Urinary bladder (tissue), 4 donors: Measurements from ENCODE around the gene TMEM248. TPM values are rescaled to one million over a fixed set of nuclear protein-coding genes. Genes with fewer than 3 reads are reported as not detected.
"Not testable (repeated sequence)": the region's sequence is repeated elsewhere in the genome, so short reads cannot be mapped to it uniquely, and the experiment has no call there.

Experiments used
- DNase-seq: peaks from one replicate; pipeline ENCODE4 v3.0.0-alpha.2; 2015; ENCODE audit errors: extremely low spot score
- H3K27ac ChIP-seq: one replicate; pipeline ENCODE4 v1.5.1; 2013; ENCODE audit warnings: low read depth, mild to moderate bottlenecking, moderate library complexity
- H3K36me3 ChIP-seq: one replicate; pipeline ENCODE4 v1.6.1; 2013; ENCODE audit warnings: mild to moderate bottlenecking, moderate library complexity; ENCODE audit not compliant: insufficient read depth
- H3K4me1 ChIP-seq: one replicate; pipeline ENCODE4 v1.6.1; 2013; ENCODE audit warnings: mild to moderate bottlenecking, moderate library complexity; ENCODE audit not compliant: insufficient read depth
- H3K4me3 ChIP-seq: one replicate; pipeline ENCODE4 v1.5.1; 2013; ENCODE audit warnings: low read depth, low read length
- WGBS: extraction: QIAGEN DNeasy Blood & Tissue Kit; methylation state at CpG from one replicate; pipeline ENCODE4 v1.1.7; 2013; 5-methylcytosine and 5-hydroxymethylcytosine counted together
- polyA plus RNA-seq: library from polyadenylated mRNA; stranded (reverse); fragments of 200-250 nt; gene quantifications from one replicate; pipeline ENCODE4 v1.2.3, GENCODE V29; 2013
- total RNA-seq: library from RNA; depleted of rRNA; stranded (reverse); fragments of >200 nt; gene quantifications from one replicate; pipeline ENCODE4 v1.2.3, GENCODE V29; 2014
- donor health status: healthy with polysubstance abuse.
- donor health status: healthy.

The TMEM248 gene
- total and polyA plus RNA-seq, 2 donors = 57.8 to 82.1 TPM

- no peak overlapping the region for H3K4me3 ChIP-seq
- peaks cover 2% of the 10 kb centered on the region for H3K36me3 ChIP-seq
- no peak overlapping the region for H3K27ac ChIP-seq
- DNase-seq = no peak
- H3K4me1 ChIP-seq = no peaks in the 10 kb centered on the region
- WGBS = 61% methylated on average over 2 of the region's 2 CpGs
Measured at GRCh38 chr7:66946545-66946944, 25.5 kb downstream of the TMEM248 start.

DNA sequence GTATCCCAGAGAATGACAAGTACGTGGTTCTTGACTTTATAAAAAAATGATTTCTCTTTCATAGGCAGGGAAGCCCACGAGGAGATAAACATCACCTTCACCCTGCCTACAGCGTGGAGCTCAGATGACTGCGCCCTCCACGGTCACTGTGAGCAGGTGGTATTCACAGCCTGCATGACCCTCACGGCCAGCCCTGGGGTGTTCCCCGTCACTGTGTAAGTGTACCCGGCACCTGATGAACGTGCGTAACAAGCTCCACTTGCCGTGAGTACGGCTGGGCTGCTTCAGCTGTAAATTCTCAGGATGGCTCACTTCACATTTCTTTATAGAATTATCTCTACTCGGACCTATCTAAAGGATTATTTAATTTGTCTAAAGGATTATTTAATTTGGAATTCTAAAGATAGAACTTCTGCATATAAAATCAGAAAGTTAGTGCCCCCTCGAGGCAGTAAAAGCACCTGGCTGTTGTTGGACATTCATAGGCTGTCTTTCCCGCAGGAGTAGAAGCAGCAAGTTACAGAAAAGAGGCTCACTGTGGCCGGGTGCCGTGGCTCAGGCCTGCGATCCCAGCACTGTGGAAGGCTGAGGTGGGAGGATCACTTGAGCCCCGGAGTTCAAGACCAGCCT is 27.6 kb downstream of the TMEM248 start:
- Histone ChIP-seq H3K27ac (no peak overlapping the region), H3K4me1 (no peaks in the 10 kb centered on the region), H3K36me3 (peaks cover 2% of the 10 kb centered on the region), H3K4me3 (no peak overlapping the region)
- no peak for DNase-seq
- WGBS = 90% methylated on average over 19 of the region's 19 CpGs

DNA sequence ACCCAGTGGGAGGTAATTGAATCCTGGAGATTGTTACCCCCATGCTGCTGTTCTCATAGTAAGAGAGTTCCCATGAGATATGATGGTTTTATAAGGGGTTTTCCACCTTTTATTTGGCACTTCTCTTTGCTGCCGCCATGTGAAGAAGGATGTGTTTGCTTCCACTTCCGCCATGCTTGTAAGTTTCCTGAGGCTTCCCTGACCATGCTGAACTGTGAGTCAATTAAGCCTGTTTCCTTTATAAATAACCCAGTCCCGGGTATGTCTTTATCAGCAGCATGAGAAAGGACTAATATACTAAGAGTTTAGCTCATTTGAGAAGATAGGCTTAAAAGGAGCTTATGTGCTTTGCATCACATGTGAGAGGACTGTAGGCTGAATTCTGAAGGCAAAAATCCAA is 29.3 kb downstream of the TMEM248 start:
- no peak for DNase-seq
- Histone ChIP-seq H3K4me1 (no peaks in the 10 kb centered on the region), H3K27ac (no peak overlapping the region), H3K36me3 (peaks cover 5% of the 10 kb centered on the region), H3K4me3 (no peak overlapping the region)
- WGBS = 80% methylated on average over 3 of the region's 3 CpGs

- 93% methylated on average over 8 of the region's 8 CpGs for WGBS
- no peak overlapping the region for H3K4me3 ChIP-seq
- DNase-seq = no peak
- no peak overlapping the region for H3K27ac ChIP-seq
- H3K4me1 ChIP-seq = no peaks in the 10 kb centered on the region
- H3K36me3 ChIP-seq = peaks cover 5% of the 10 kb centered on the region
Measured at GRCh38 chr7:66950763-66951162, 29.7 kb downstream of the TMEM248 start.

GRCh38 chr7:66952343-66953043 is 31.5 kb downstream of the TMEM248 start:
- WGBS = 80% methylated on average over 11 of the region's 11 CpGs
- no peak for DNase-seq
- Histone ChIP-seq H3K4me1 (no peaks in the 10 kb centered on the region), H3K36me3 (peaks cover 5% of the 10 kb centered on the region), H3K4me3 (no peak overlapping the region), H3K27ac (no peak overlapping the region)

DNA sequence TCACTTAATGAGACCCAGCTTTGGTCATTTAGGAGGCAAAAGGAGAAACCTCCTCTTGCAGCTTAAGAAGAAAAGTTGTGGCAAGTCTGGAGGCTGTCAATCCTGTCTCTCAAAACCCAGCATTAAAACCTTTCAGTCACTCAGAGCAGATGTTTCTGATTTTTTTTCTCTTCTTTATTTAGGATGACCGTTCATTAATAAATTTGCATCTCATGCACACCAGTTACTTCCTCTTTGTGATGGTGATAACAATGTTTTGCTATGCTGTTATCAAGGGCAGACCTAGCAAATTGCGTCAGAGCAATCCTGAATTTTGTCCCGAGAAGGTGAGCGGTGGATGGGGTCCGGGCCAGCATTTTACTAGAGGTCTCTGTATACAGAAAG is 32.0 kb downstream of the TMEM248 start:
- 89% methylated on average over 5 of the region's 5 CpGs for WGBS
- H3K36me3 ChIP-seq = peaks cover 5% of the 10 kb centered on the region
- no peak overlapping the region for H3K4me3 ChIP-seq

GRCh38 chr7:66957595-66958290 is 36.7 kb downstream of the TMEM248 start:
- peaks cover 3% of the 10 kb centered on the region for H3K36me3 ChIP-seq
- H3K4me3 ChIP-seq = no peak overlapping the region
- no peak for DNase-seq
- no peak overlapping the region for H3K27ac ChIP-seq
- 88% methylated on average over 13 of the region's 13 CpGs for WGBS
- no peaks in the 10 kb centered on the region for H3K4me1 ChIP-seq

More for the DNA sequence above, 32.0 kb downstream of the TMEM248 start:
- DNase-seq = no peak
- H3K27ac ChIP-seq = no peak overlapping the region
- no peaks in the 10 kb centered on the region for H3K4me1 ChIP-seq

DNA sequence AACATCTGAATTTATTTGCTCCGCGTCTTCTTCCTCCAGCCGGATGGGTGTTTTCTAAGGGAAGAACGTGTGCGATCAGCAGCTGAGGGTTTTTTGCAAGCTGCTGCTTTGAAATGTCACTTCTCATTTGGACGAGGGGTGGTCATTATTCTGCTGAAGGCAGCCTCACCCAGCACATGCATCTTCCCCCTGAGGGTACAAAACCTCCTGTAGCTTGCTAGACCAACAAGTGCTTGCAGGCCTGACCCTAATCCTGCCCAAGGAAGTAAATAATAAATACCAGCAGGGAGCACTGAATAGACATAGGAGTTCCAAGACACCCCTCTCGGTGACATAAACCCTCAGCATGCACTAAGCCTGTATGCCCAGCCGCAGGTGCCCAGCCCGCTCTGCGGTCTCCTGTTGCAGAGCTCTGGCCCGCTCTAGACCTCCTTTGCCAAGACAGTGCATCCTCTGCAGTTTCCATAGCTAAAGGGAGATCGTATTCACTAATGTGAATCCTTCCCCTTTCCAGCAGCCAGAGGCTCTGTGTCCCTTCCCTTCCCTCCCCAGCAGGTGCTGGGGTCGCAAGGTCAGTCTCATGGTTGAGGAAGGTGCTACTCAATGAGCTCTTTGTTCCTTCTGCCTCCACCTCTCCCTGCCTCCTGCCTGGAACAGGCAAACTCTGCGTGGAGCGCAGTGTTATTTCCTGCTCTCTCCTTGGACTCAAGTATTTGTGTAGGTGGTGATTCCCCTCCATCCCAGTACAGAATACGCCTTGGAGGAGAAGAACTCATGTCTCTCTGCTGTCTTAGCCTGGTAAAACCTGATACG is 37.7 kb downstream of the TMEM248 start:
- DNase-seq = no peak
- H3K4me3 ChIP-seq = no peak overlapping the region
- 92% methylated on average over 17 of the region's 17 CpGs for WGBS
- no peaks in the 10 kb centered on the region for H3K4me1 ChIP-seq
- no peak overlapping the region for H3K27ac ChIP-seq
- peaks cover 3% of the 10 kb centered on the region for H3K36me3 ChIP-seq

DNA sequence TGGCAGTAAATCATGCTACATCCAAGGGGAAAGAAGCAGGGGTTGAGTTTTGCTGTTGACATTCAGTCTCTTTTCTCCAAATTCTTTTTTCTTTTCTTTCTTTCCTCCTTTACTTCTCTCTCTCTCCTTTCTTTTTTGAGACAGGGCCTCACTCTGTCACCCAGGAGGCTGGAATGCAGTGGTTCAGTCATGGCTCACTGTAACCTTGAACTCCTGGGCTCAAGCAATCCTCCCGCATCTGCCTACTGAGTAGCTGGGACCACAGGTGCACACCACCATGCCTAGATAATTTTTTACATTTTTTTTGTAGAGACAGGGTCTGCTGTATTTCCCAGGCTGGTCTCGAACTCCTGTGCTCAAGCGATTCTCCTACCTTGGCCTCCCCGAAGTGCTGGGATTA is 39.2 kb downstream of the TMEM248 start:
- 97% methylated on average over 4 of the region's 4 CpGs for WGBS
- no peaks in the 10 kb centered on the region for H3K4me1 ChIP-seq
- no peak for DNase-seq
- no peaks in the 10 kb centered on the region for H3K36me3 ChIP-seq
- no peak overlapping the region for H3K27ac ChIP-seq
- H3K4me3 ChIP-seq = no peak overlapping the region

DNA sequence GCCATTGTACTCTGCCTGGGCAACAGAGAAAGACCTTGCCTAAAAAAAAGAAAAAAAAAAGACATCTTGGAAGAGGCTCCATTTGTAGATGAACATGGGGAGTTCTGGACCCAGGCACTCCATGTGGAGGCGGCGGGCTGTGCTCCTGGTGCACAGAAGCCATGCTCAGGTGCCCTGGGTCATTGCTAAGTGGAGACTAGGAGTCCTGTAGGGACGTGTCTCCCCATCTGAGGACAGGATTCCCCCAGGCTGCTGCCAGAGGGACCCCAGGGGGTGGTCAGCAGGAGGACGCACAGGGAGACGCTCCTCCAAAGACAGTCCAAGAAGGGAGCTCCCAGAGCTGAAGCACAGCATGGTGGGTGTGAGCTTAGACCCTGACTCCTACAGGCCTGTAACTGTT is 40.1 kb downstream of the TMEM248 start:
- H3K27ac ChIP-seq = no peak overlapping the region
- no peak for DNase-seq
- WGBS = 95% methylated on average over 5 of the region's 5 CpGs
- H3K36me3 ChIP-seq = no peaks in the 10 kb centered on the region
- no peaks in the 10 kb centered on the region for H3K4me1 ChIP-seq
- H3K4me3 ChIP-seq = no peak overlapping the region

DNA sequence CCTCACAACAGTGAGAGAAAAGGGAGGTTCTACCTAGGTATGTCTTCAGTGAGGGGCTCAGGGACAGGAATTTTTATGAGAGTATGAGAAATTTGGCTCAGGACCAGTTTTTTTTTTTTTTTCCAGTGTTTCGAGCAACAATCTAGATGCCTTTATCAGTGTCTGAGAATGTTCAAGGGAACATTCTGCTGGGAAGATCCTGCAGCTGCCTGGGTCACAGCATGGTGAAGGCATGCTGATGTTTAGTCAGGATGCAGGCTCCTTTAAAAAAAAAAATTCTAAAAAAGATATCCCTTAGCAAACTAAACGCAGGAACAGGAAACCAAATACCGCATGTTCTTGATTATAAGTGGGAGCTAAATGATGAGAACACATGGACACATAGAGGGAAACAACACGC is 43.4 kb downstream of the TMEM248 start:
- Histone ChIP-seq H3K4me3 (no peak overlapping the region), H3K4me1 (no peaks in the 10 kb centered on the region), H3K27ac (no peak overlapping the region), H3K36me3 (no peaks in the 10 kb centered on the region)
- 15% methylated on average over 4 of the region's 4 CpGs for WGBS
- no peak for DNase-seq

DNA sequence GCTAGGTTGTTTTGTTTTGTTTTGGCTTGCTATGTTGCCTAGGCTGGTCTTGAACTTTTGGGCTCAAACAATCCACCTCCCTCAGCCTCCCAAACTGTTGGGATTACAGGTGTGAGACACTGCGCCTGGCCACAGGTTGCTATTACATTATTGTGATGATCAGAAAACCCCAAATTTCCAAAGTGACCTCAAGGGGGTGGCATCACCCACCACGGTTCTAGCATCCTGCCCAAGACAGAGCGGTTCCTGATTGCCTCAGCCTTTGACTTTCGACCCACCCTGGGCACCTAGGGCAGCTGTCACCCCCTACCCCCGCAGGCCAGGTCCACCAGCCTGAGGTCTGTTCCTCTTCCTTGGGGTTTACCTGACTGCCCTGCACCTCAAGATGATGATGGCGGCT is 46.0 kb downstream of the TMEM248 start:
- Histone ChIP-seq H3K36me3 (no peaks in the 10 kb centered on the region), H3K4me3 (no peak overlapping the region), H3K27ac (no peak overlapping the region), H3K4me1 (no peaks in the 10 kb centered on the region)
- no peak for DNase-seq
- 86% methylated on average over 6 of the region's 6 CpGs for WGBS

DNA sequence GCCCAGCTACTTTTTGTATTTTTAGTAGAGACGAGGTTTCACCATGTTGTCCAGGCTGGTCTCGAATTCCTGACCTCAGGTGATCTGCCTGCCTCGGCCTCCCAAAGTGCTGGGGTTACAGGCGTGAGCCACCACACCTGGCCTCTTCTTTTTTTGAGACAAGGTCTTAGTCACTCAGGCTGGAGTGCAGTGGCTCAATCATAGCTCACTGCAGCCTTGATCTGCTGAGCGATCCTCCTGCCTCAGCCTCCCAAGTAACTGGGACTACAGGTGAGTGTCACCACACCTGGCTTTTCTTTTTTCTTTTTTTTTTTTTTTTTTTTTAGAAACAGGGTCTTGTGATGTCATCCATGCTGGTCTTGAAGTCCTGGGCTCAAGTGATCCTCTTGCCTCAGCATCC is 48.0 kb downstream of the TMEM248 start:
- not testable (repeated sequence) for H3K4me1 ChIP-seq, H3K36me3 ChIP-seq, H3K4me3 ChIP-seq, DNase-seq, H3K27ac ChIP-seq
- 97% methylated on average over 5 of the region's 5 CpGs for WGBS
